GM21390 (cell line): ENCODE results near the gene MAP3K7.
A peak's percentile ranks its signal among the peaks of the same experiment; 100 is the strongest.

ENCODE experiments used
- ATAC-seq: cut with Tn5 transposase; IDR thresholded peaks from one replicate; pipeline ENCODE4 v1.9.1; 2021; ENCODE audit not compliant: unreplicated experiment

MAP3K7 gene

GRCh38 chr6:90586836-90587638 is at the start of gene MAP3K7:
TSS of gene MAP3K7 (minus strand) at chr6:90587072. CDS start at chr6:90586883, 189 bp downstream.
- ATAC-seq: peak; percentile 87

- no peak for ATAC-seq
Measured at GRCh38 chr6:90631046-90631445, 44.2 kb upstream of the MAP3K7 start.

- ATAC-seq: no peak
Measured at GRCh38 chr6:90621581-90621980, 34.7 kb upstream of the MAP3K7 start.

GRCh38 chr6:90619221-90619620 is 32.3 kb upstream of the MAP3K7 start:
- no peak for ATAC-seq

DNA sequence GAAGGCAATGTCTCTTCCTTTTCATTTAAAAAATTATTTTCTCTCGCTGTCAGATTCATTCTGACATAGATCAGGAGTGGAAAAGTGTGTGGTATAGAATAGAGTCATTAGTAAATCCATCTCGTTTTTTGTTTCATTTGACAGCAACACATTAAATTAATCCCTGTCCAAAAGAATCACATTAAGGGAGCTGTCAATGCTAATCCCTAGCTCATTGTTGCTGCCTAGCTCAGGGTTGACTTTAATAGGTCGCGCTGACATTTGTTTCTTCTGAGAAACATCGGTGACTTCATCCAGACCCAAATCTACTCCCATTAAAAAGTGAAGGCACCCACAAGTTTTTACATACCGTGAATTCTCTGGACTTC is 25.4 kb upstream of the MAP3K7 start:
- no peak for ATAC-seq

DNA sequence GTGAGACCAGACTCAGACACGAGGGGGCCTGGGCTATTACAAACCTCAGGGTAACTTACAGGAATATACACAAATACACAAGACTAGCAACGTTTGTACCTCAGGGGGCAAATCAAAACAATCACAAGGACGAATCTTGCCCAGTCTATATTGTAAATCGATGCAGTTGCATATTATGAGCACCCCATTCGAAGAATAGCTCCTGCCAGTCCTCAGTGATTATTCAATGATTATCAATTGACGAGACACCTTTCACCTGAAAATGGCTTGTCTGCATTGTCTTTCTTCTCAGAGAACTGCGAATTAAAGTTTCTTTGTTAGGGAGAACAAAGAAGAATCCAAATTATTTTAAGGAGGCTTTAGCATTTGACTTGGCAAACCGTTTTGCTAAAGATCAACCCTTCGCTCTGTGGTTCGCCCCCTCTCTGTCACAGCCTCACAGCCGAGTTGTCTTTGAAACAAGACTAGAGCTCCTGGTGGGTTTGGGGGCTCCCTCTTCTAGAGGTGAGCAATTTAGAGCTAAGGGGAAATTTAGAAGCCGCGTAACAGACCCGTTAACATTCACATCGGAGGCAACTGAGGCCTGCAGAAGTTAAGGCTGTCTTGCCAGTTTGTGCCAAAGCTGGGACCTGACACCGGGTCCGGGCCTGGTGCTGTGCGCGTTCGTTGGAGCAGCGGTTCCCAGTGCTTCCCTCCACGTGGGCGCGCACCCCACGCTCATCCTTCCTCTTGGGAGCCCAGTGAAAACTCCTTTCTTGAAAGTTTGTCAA is 24.9 kb upstream of the MAP3K7 start:
- ATAC-seq: no peak

DNA sequence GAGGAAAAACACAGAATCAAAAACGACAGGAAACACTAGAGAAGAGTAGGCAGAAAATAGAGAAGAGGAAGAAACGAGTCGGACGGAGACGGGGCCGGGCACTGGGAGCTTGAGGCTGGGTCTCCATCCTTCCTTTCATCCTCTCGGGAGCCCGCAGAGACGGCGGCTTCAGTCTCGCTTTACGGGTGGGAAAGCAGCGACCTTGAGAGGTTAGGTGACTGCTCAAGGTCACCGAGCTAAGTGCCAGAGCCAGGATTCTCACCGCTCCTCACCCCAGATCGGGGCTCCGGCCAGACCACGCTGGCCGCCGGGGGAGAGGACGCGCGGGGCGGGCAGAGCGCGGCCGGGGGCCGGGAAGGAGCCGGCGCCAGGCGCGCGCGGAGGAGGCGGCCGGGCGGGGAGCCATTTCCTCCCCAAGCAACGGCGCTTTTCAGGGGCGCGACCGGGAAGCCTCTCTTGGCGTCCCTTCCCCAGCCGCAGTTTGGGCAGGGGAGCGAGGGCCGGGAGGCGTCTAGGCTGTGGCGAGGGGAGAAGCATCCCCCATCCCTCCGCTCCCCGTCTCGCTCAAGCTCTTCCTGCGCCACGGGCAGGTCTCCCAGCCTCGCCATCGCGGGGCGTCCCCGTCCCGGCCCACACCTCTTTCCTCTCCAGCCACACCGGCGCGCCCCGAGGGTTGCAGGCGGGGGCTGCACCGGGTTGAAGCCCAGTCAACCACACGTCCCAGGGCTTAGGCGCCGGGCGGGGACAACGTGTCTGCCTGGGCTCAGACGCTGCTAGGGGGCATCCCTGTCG is 24.1 kb upstream of the MAP3K7 start:
- peak; percentile 69 for ATAC-seq

GRCh38 chr6:90610301-90610750 is 23.5 kb upstream of the MAP3K7 start:
- no peak for ATAC-seq

- ATAC-seq: no peak
Measured at GRCh38 chr6:90605749-90606340, 19.0 kb upstream of the MAP3K7 start.

DNA sequence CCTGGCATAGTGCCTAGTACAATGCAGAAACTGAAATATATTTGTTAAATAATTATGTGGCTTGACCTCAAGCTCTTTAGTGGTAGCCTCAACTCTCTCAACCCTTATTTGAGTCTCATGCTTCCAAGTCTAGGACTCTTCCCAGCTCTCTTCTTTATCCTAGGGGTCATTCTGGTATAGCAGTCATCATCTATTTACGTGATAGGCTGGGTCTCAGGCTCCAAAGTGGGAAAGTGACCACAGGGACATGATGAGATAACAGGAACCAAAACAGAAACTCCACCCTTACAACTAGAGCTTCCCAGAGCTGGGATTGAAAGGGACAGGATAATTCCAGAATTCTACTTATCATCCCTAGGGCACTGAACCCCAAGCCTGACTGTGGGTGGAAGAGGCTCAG is 17.7 kb upstream of the MAP3K7 start:
- no peak for ATAC-seq

- ATAC-seq: no peak
Measured at GRCh38 chr6:90599151-90599550, 12.3 kb upstream of the MAP3K7 start.

DNA sequence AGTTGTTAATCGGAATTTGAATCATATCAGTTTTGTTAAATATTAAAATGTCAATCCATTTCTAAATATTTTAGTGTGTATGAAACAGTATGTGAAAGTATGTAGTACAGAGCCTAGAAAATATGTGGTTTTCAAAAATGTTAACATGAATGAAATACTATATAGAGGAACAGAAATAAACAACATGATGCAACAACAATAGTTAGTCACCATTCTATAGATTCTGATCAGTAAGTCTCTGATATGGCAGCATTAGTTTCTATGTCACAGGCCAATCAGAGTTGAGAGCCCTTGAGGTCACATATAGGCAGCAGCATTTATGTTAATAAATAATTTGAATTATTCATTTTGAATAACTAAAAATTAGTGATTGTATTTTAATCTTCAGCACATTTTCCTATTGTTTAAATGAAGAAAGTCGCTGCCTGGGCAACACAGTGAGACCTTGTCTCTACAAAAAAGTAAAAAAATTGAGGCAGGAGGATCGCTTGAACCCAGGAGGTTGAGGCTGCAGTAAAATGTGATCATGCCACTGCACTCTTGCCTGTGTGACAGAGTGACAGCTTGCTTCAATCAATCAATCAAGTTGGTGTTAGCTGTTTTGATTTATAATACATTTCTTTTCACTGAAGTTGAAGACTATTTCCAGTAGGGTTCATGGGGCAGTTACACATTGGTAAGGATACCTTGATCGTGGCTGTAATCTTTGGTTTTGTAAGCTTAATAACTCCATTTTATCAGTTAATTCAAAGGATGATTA is 11.5 kb upstream of the MAP3K7 start:
- ATAC-seq: no peak

DNA sequence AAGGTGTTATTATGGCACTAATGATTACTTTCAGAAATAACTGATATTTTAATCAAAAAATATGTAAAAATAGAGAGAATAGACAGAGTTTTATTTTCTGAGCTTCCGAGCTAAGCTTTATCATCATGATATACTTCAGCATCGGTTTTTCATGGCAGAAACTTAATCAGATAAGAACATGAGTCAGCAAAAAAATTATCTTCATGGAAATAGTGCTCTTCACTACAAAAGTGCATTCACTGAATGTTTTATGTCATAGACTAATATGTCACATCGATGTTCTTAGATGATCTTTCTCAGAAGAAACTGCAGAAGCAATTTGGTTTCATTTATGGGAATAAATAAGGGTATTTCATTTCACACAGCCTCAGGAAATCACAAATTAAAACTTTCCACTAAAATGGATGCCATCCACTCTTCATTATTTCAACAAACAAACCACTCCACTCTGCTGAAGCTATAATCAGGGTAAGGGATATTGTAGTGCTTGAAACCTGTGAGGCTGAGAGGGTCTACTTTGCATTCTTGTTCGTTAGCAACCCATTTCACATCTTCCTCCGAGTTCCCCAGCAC is 10.2 kb upstream of the MAP3K7 start:
- no peak for ATAC-seq

DNA sequence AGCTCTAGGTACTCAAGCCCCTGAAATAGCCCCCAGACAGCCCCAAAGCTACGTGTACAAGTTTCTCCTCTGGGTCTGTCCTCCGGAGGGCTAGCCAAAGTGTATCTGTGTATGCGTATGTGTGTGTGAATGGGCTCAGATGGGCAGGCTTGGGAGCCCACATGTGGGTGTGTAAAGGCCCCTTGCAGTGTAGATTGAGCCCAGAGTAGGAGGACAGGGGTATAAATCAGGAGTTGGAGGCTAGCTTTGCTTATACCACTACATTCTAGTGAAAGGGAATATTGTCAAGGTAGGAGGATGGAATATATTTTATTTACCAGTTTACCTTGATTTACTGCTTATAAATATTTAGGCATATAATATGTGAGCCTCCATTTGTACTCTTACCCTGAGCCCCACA is 9.0 kb upstream of the MAP3K7 start:
- no peak for ATAC-seq

DNA sequence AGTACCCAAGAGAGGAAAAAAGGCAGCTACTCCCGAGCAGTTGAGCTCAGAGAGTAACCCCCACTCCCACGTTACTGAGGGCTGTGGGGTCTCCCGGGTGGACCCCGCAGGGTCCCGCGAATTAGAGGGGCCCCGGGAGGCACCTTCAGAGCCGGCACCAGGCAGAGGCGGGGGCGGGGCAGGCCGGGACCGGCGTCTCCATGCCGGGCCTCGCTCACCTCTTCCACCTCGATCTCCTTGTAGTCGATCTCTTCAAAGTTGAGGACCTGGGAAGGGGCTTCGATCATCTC is 381 bp downstream of the MAP3K7 start:
- ATAC-seq: peak; percentile 22

- no peak for ATAC-seq
Measured at GRCh38 chr6:90584636-90585255, 2.1 kb downstream of the MAP3K7 start.

- ATAC-seq: no peak
Measured at GRCh38 chr6:90583836-90584481, 2.9 kb downstream of the MAP3K7 start.

DNA sequence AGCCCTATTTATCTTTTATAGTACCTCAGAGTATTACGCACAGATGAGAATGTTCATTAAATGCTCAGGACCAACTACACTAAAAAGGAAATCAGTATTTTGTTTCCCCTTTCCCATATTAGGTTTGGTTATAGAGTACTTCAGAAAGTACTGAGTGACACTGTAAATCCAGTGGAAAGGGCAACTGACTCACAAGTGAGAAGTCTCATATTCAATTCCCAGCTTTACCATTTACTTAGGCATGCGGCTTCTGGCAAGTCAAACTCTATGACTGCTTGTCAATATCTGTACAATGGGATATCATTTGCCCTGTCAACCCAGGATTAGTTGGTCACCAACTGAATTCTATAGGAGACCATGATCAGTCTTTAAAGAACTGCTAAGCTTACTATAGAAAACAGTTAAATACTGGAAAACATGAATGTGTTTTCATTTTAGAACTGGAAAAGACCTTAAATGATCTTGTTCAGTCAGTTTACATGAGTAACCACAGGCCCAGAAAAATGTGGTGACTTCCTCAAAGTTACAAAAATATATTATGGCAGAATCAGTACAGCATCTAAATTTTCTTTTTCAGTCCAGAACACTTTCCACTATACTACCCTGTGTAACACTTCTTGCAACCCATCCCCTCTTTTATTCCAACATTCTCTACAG is 3.6 kb downstream of the MAP3K7 start:
- no peak for ATAC-seq

DNA sequence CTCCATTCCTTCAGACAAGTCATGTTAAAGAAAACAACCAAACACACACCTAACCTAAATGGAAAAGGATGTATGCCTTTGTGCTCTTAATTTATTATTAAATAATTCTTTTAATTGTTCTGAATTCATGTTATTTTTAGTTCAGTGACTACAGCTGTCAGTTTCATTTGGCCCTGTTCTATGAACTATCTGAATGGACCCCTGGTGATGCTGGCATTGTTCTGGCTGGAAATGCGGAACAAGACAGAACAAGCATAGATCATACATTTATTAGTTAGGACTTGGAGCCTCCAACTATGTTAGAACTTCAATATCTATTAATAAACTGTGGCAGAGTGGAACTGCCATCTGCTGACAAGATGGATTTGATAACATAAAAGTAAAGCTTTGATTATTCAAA is 5.7 kb downstream of the MAP3K7 start:
- ATAC-seq: no peak
